DMS 273 (cell line): ENCODE data around the gene USP54.
A peak's percentile ranks its signal among the peaks of the same experiment; 100 is the strongest.

Source experiments
- DNase-seq: peaks from one replicate; lab custom pipeline; 2025; ENCODE audit not compliant: unreplicated experiment; lab: John Stamatoyannopoulos, UW

Gene USP54

GRCh38 chr10:73529089-73529832 is 61.9 kb downstream of the USP54 start:
- DNase-seq = peak; percentile 83

DNA sequence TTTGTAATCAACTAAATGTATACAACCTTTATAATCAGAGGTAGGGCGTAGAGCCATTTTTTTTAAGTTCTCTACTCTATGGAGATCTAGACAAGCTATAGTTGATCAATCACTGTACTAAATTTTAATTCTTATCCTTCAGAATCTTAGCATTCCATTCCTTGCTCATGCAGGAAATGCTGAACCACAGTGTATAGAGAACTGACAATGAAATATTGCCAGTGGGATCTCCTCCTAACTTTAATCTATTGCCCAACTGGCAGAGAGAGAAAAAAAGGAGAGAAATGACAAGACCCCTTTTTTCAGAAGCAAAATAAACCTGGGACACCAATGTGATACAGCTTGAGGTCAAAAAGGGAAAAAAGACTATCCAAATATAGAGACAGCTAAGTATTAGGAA is 68.9 kb downstream of the USP54 start:
- no peak for DNase-seq

DNA sequence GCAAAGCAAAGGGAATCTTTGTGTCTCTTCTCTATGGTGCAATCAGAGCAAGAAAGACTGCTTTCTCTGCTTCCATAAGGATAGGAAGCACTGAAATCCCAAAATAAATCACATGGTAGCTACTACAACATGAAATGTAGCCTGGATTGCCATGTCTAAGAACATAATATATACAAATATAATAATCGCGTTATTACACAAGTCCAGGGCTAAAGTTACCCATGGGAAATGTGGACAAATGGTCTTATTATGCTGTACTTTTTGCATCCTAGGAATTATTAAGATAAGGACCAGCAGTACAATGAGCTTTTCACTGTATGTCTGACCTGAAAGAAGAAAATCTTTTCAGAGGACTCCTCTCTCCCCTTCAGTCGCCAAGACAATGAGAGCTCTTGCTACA is 71.8 kb downstream of the USP54 start:
- no peak for DNase-seq

DNA sequence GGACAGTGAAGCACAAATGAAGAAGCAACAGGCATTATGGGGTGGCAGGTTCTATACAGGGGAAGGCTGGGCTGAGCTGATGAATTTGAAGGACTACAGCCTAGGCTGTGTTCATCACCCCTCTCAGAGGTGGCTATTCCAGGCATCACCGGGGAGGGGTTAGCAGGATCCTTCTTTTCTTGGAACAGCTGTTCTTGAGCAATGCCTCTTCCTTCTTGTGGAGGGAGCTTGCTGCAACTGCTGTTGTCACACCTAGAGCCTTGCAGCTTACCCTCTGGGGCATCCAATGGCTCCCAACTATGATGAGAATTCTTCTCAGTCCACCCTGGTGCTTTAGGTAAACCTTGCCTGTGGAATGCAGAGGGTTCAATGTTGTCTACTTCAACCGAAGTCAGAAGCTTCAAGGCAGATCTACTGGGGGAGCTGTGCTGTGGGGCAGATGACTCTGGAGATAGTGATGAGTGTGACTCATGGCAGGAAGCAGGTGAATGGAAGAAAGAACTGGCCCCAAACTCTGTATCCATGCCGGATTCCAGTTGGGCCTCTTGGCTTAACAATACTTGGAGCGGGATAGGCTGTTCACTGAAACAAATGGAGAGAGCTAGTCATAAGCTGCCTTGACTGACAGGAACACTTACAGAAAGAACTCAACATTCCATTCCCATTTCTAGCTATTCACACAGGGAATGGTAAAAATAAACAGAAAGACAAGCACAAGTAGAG is 73.8 kb downstream of the USP54 start:
- DNase-seq = no peak

- DNase-seq = no peak
Measured at GRCh38 chr10:73512207-73512743, 78.9 kb downstream of the USP54 start.

GRCh38 chr10:73509695-73510094 is 81.4 kb downstream of the USP54 start:
- no peak for DNase-seq

DNA sequence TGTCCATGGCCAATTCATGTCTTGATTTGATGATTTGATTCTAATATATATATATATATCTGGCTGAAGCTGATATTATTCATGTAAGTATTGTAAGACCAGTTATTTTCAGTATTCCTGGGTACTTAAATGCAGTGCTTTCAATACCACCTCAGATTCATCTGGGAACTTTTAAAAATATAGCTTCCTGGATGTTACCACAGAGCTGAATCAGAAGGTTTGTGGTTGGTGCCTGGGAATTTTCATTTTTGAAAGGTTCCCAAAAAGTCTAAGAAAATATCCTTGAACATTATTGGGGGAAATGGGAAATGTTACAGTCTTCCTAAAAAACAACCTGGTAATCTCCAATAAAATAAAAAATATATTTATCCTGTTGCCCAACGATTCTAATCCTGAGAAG is 84.7 kb downstream of the USP54 start:
- no peak for DNase-seq

- DNase-seq = no peak
Measured at GRCh38 chr10:73506074-73506473, 85.1 kb downstream of the USP54 start.

GRCh38 chr10:73503037-73503436 is 88.1 kb downstream of the USP54 start:
- no peak for DNase-seq

GRCh38 chr10:73501651-73502050 is 89.5 kb downstream of the USP54 start:
- no peak for DNase-seq

GRCh38 chr10:73497623-73498022 is 93.5 kb downstream of the USP54 start:
- DNase-seq = no peak

DNA sequence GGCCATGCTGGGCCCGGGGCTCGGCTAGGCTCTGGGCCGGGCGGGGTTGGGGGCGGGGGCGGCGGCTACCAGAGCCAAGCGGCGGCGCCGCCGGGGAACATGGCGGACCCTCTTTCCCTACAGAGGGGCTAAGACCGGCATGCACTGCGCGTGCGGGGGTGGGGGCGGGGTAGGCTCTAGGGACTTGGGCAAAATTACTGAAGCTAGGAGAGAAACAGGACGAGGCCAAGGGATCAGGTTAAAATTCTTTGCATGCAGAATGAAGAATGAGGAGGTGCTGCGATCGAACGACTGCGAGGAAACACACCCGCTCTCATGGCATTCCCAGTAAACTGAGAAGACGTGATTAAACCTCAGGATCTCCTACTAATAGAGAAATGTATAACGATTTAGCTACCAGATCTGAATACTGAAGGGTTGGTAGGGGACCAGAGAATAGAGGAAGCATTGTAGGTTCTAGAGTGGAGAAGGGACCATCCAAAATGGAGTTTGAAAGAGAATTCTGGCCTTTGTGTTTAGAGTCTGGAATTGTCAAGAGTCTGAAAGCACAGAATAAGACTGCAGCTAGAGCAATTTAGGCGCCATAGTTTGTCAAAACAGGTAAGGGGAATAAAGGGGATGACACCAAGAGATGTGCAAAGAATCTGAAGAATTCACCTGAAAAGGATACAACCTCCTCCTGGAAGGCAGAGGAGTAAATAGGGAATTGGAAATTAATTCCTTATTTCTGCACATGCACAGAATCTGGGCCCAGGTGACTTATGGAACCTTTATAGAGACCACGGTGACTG is 95.1 kb downstream of the USP54 start, which contains the start of gene PPP3CB:
TSS of gene PPP3CB (minus strand) at position 141 of the 791 bp plus-strand sequence. CDS start at position 6, 135 bp downstream.
- DNase-seq = peak; percentile 93

DNA sequence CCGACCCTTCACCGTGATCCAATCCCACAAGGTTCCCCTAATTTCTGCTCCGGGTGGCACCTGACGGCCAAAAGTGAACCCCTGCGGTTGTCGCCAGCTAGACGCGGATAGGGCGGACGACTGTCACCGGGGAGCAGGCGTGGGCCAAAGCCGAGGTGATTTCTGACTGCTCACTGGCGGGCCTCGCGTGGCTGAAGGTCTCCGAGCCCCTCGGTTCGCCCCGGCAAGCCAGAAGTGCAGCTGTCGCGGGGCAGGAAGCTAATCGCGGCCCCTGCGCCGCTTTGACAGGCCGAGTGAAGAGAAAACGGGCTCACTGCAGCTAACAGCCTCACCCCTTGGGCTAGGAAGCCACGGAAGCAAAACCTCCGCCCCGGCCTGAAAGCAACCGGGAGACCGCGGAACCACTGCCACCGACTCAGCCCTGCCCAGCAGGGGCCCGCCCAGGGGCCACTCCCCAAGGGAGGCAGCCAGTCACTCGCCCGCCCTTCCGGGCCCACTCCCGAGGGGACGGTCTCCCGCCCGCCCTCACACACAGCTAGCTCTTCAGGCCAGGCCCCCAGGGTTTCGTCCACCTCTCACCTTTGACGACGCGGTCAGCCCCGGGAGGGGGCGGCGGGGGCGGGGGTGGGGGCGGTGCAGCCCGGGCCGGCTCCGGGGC is 95.8 kb downstream of the USP54 start:
- peak; percentile 82 for DNase-seq

- no peak for DNase-seq
Measured at GRCh38 chr10:73494877-73495225, 96.3 kb downstream of the USP54 start.

DNA sequence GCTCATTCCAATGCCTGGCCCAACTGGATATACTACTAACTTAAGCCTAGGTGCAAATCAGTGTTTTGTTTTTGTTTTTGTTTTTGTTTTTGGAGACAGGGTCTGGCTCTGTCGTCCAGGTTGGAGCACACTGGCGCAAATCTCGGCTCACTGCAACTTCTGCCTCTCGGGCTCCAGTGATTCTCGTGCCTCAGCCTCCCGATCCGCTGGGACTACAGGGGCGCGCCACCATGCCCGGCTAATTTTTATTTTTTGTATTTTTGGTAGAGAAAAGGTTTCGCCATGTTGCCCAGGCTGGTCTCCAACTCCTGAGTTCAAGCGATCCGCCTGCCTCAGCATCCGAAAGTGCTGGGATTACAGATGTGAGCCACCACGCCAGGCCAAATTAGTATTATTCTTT is 96.9 kb downstream of the USP54 start:
- DNase-seq = no peak

DNA sequence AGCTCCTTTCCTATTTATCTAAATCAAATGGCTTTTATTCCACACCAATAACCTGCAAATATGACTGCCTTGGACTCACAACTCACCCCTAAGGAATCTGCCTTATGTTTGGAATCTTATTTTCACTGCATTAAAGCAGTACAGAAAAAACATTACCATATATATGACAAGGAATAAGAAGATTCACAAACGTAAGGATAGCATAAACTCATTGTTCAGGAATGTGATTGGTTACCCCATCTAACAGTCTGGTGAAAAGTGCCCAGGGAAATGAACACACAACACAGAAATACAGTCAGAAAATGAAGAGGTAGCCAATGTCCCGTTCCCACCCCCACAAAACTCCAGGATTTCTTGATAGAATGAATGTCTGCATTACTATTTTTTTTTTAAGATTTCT is 97.4 kb downstream of the USP54 start:
- DNase-seq = no peak

DNA sequence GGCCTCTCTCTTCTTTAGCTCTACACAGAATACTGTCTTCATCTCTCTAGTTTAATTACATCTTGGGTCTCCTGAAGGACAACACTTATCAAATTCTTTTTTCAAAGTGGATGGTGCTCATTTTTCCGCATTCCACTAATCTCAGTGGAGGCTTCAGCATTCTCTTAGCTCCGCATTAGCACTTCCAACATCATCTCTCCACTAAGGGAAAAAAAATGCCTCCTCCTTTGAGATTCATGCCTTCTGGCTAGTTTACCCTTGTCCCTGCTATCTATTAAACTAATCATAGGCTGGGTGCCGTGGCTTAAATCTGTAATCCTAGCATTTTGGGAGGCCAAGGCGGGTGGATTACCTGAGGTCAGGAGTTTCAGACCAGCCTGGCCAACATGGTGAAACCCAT is 104.5 kb downstream of the USP54 start:
- no peak for DNase-seq

- no peak for DNase-seq
Measured at GRCh38 chr10:73485320-73485719, 105.8 kb downstream of the USP54 start.

GRCh38 chr10:73480158-73480557 is 111.0 kb downstream of the USP54 start:
- no peak for DNase-seq

DNA sequence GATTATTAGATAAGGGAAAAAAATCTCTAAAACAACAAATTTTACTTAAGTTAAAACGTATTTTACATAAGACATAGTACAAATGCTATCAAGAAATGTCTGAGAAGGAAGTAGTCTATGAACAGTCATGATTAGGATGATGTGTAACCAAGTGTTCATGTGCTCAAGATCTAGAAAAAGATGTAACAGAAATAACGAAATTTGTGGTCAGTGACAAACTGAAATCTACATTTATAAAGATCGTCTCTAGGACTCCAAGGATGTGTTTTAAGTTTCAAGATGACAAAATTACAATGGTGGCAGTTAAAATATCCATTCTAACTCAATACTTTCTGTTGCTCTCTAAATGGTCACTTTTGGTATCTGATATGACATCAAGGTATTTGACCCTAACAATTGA is 112.5 kb downstream of the USP54 start:
- DNase-seq = no peak

DNA sequence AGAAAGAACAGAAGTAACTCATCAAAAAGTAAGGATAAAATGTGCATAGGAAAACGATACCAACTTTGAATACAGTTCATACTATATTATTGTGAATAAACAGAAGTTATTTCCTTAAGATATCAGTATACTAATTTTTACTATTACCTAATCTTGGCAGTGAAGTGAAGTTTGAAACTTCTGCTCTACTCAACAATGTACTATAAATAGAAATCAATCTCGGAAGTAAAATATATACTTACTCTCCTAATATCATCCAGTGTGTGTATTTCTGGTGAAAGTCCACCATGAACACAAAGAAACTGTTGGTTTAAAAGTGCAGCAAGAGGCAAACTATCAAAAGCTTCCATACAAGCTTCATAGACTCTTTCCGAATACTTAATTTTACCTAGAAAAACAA is 119.9 kb downstream of the USP54 start:
- DNase-seq = no peak
